ENCODE results near the gene EPHA5.

DNA sequence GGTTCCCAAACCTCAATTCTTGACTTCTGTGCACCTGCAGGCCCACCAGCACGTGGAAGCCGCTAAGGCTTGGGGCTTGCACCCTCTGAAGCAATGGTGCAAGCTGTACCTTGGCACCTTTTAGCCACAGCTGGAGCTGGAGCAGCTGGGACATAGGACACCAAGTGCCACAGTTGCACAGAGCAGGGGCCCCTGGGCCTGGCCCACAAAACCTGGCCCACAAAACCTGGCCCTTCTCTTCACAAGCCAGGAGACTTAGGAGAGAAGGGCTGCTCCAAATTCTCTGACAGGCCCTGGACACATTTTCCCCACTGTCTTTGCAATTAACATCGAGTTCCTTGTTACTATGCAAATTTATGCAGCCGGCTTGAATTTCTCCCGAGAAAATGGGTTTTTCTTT, 197.8 kb downstream of the EPHA5 start:
- TF ChIP-seq, protein P1, sequence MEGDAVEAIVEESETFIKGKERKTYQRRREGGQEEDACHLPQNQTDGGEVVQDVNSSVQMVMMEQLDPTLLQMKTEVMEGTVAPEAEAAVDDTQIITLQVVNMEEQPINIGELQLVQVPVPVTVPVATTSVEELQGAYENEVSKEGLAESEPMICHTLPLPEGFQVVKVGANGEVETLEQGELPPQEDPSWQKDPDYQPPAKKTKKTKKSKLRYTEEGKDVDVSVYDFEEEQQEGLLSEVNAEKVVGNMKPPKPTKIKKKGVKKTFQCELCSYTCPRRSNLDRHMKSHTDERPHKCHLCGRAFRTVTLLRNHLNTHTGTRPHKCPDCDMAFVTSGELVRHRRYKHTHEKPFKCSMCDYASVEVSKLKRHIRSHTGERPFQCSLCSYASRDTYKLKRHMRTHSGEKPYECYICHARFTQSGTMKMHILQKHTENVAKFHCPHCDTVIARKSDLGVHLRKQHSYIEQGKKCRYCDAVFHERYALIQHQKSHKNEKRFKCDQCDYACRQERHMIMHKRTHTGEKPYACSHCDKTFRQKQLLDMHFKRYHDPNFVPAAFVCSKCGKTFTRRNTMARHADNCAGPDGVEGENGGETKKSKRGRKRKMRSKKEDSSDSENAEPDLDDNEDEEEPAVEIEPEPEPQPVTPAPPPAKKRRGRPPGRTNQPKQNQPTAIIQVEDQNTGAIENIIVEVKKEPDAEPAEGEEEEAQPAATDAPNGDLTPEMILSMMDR (conservative IDR thresholded peaks at IDR 0.05) = no peak
- TF ChIP-seq EZH2 (IDR thresholded peaks at IDR 0.05; ENCODE audit: low read depth) = no peak

Measured in PC-9 (cell line).